Stimulated activated CD8-positive, alpha-beta memory T cell treated with anti-CD3 and anti-CD28 coated beads, Interleukin-12 subunit alpha, Interleukin-12 subunit beta, amount 100 ng/mL, for 24 hours (primary cell): ENCODE data around the gene EXD2.

Experiments
- DNase-seq: peaks from one replicate; pipeline ENCODE4 v3.0.0-alpha.2; 2020; ENCODE audit errors: extremely low read depth

The EXD2 gene

DNA sequence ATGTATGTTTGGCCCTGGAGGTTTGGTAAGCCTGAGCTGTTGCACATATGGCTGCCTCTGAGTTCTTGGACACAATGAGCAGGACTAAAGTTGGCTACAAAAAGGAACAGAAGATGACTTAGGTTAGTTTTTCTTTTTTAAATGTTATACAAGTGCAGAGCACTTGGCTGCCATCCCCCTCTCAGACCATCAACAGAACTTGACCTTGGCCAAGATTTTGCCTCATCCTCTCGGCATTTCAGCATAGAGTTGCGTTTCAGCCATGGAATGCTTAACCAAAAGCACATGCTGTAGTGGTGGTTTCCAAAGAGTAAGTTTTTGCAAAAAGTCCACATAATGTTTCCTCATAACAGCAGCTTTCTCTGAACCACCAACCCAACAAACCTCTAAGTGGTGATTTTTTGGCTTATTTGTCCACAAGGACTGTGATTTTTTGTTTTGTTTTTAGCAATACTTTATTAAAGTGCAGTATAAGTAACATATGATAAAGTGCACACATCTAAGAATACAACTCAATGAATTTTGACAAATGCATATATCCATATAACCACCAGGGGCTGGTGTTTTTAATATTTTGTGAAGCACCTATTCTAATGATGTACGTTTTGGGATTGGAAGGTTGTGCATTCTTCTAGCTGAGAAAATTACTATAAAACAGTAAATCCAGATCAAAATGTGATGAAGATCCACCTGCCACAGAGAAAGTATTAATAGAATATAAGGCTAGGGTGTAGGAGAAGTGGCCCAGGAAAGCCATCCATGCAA, 56.6 kb downstream of the EXD2 start:
- no peak for DNase-seq

DNA sequence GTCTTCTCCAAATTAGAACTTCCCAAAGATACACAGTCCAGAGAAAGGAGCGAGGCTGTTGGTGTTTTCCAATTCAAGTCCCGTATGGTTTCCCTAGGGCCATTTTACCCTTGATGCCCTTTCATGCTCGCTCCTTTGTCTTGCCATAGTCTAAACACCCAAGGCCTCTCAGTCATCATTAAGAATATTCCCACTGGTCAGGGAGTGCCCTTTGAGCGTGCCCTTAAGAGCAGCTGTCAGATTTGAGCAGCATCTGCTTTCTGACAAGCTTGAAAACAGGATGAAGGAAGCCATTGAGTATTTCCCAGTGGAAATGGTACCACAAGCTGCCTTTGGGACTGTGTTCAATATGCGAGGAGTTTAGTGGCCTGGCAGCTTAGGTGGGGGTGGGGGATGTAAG, 58.3 kb downstream of the EXD2 start:
- DNase-seq = no peak

DNA sequence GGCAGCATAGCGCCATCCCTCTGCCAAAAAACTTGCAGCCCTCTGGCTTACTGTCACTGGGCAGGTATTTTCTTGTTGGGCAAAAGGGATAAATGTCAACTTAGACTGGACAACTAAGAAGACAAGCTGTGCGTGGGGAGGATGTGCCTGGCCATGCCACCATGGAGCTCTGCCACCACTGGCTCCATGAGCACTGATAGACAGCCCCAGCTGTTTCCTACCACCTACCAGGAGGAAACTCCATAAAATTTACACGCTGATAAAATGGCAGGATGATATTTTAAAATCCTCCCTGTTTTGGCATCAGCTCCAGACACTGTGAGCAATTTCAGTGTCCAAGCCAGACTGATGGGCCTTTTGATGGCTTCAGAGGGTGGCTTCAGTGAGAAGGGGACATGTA, 61.6 kb downstream of the EXD2 start:
- no peak for DNase-seq

- no peak for DNase-seq
These were observed 67.8 kb downstream of the EXD2 start for GRCh38 chr14:69259168-69259526.

DNA sequence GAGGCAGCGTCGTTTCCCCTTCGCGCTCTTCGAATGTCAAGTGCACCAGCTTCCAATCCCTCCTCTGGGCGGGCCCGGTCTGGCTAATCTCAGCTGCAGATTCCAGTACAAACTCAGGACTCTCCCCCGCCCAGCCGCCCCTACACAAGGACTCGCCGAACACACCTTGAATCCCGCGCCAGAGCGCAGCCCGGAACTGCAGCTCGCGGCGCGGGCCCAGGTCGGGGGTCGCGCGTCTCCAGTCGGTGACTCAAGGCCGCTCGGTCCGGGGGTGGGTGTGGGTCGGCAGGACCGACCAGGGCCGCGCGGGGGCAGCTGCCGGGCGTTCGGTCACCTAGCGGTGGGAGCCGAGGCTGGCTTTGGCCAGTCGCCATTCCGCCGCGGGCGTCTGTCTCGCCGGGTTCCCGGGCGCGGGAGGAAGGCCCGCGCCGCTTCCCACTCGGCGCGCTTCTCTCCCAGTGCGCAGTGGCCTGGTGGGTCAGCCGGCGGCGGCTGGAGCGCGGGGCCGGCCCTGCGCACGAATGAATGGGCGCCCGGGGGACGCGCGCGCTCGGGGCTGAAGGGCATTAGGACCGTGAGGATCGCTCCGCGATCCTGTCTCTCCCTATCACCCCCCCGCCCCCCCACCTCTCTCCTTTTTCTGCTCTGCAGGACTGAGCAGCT, 68.4 kb downstream of the EXD2 start, which contains the start of gene GALNT16:
TSS of gene GALNT16 (plus strand) at position 632 of the 663 bp plus-strand sequence. CDS start 133 bp downstream, outside the sequence.
- no peak for DNase-seq

DNA sequence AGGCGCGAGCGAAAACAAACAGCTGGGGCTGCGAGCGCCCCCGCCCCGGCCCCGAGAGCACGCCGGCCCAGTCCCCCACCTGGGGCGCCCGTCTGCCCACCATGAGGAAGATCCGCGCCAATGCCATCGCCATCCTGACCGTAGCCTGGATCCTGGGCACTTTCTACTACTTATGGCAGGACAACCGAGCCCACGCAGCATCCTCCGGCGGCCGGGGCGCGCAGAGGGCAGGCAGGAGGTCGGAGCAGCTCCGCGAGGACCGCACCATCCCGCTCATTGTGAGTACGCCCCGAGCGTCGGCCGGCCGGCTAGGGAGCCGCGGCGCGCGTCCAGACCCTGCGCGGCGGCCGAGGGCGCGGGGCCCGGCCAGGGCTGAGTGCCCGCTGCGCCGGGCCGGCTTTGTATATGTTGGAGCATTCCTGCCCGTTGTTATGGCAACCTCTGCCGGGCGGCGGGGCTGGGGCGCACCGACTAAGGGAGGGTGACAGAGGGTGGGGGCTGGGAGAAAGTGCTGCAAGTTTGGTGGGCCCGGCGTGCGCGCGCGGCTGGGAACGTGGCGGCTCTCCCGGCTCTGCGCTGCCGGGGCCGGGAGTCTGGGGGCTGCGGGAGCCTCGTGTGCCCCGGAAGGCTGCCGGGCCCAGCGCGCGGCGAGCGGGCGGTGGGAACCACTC, 69.0 kb downstream of the EXD2 start:
- no peak for DNase-seq

- no peak for DNase-seq
These were observed 69.7 kb downstream of the EXD2 start for GRCh38 chr14:69260861-69261564.

GRCh38 chr14:69261761-69262331, 70.5 kb downstream of the EXD2 start:
- no peak for DNase-seq

DNA sequence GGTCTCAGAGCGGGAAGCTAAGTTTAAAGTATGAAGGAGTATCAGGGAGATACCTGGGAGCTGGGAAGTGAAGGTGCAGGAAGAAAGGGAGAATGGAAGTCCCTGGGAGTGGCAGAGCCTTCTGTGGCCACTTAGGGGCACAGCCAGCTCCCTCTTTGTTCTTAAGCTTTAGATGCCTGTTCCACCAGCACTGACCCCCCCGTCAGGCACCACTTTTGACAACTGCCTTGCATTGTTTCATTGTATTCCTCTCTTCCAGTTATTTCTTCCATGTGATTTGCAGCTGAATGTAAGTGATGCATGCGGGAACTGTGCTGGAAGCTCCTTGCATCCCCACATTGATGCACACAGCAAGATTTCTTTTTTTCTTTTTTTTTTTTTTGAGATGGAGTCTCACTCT, 71.2 kb downstream of the EXD2 start:
- no peak for DNase-seq

DNA sequence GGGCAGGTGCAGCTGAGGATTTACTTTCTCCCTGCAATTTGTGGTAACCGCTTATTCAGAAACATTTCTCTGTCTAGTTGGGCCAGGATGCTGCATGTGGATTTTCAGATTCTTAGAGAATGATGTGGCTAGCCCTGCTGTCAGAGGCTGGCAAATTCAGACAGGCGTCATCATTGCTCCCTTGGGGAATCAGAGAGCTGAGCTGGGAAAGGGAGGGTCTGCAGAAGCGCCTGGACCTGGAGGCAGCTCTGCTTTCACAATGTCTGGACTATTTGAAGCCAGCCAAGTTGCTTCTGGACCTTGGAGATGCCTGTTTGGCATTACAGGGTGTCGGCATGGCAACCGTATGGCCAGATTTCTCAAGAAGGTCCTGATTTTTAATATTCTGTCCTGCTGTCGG, 72.1 kb downstream of the EXD2 start:
- no peak for DNase-seq

GRCh38 chr14:69263771-69264170, 72.5 kb downstream of the EXD2 start:
- DNase-seq = no peak

GRCh38 chr14:69266572-69267345, 75.5 kb downstream of the EXD2 start:
- DNase-seq = no peak

- no peak for DNase-seq
These were observed 76.2 kb downstream of the EXD2 start for GRCh38 chr14:69267492-69267891.

DNA sequence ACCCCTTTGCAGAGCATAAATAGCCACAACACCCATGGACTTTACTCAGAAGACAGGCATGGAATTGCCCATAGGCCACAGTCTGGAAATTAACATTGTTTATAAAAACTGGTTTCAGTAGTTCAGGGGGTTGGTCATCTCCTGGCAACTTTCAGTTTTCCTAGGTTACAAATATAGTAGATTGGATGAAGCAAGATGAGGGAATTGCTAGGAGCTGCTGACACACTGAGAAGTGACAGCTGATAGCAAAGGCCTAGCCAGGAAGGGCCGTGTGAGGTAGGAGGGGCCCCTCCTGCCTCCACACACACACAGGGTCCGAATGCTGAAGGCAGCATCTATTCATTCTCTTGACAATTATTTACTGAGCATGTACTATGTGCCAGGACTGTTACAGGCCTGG, 76.9 kb downstream of the EXD2 start:
- DNase-seq = no peak

GRCh38 chr14:69268763-69269162, 77.5 kb downstream of the EXD2 start:
- no peak for DNase-seq

DNA sequence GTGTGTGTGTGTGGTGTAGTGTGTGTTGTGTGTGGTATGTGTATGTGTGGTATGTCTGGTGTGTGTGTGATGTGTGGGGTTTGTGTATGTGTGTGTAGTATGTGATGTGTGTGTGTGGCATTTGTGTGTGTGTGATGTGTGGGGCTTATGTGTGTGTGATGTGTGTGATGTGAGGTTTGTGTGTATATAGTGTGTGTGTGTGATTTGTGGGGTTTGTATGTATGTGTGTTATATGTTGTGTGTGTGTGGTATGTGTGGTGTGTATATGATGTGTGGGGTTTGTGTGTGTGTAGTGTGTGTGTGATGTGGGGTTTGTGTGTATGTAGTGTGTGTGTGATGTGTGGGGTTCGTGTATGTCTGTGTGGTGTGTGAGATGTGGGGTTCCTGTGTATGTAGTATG, 78.1 kb downstream of the EXD2 start:
- DNase-seq = no peak

GRCh38 chr14:69270097-69270496, 78.8 kb downstream of the EXD2 start:
- no peak for DNase-seq

GRCh38 chr14:69270795-69271708, 79.8 kb downstream of the EXD2 start:
- no peak for DNase-seq

- no peak for DNase-seq
These were observed 83.0 kb downstream of the EXD2 start for GRCh38 chr14:69274321-69274720.

- DNase-seq = no peak
These were observed 84.0 kb downstream of the EXD2 start for GRCh38 chr14:69275331-69275730.
